ENCODE measurements around the gene RNF213.

The RNF213 gene

DNA sequence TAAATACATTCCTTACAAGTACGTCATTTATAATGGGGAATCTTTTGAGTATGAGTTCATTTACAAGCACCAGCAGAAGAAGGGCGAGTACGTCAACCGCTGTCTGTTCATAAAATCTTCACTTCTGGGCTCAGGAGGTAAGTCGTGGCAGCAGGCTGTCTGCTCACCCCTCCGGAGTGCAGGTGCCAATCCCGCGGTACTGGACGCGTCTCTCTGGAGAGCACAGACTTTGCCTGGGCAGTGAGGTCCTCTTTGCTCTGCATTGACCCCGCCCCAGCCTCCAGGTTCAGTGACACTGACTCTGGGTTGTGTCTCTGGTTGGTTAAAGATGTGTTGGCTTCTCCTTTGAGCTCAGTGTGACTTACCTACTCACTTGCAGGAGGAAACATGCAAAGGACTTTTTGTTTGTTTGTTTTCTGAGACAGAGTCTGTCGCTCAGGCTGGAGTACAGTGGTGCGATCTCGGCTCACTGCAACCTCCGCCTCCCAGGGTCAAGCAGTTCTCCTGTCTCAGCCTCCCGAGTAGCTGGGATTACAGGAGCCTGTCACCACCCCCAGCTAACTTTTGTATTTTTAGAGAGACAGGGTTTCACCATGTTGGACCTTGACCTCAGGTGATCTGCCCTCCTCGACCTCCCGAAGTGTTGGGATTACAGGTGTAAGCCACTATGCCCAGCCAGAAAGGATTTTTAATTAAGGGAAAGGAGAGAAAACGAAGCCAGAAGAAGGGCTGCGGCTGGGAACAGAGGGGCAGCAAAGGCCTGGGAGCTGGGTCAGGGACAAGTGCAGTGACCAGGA, 31.2 kb downstream of the RNF213 start:
- Histone ChIP-seq H3K36me3 (ENCODE audit: control insufficient read depth in 2 of 2, insufficient read depth in 1 of 2, low read length in 2 of 2) (peaks cover 23 to 82% of the 10 kb centered on the region in 2 experiments), H3K4me1 (ENCODE audit: control insufficient read depth, insufficient read depth, low read length) (no peaks in the 10 kb centered on the region), H3K27ac (ENCODE audit: extremely low read depth, low read depth, low read length) (no peak overlapping the region), H3K4me3 (ENCODE audit: low read depth, low read length) (no peak overlapping the region), H3K9me3 (ENCODE audit: control insufficient read depth, insufficient read depth, low read depth, low read length) (no peaks in the 10 kb centered on the region)
- TF ChIP-seq PRDM1 (tag by site-specific recombination; IDR thresholded peaks at IDR 0.05) = no peak
- CTCF ChIA-PET = interaction anchor here (1.2 kb wide), 1 partner anchor 210 kb away, joined by 4 read pairs; no protein-coding TSS in a partner anchor
- POLR2A ChIA-PET = no interaction called here

DNA sequence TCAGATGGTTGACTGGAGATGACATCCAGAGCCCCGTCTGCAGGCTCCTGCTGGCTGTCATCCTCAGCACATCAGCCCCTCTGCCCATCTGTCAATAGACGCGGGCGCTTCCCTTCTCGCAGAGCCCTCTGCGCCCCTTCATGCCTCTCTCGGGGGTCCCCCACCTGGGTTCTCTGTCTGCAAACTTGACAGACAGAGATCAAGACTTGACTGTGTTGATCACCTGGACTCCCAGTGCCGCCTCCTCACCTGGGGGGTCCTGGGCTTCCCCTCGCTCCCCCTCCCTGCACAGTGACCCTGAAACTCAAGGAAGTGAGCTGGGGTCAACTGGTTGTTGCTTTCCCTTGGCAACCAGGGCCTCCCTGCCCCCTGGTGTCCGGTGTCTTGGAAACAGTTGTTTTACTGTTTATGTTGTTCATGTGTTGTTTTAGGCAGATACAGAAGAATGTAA, 31.9 kb downstream of the RNF213 start:
- no peak overlapping the region for H3K4me3 ChIP-seq (ENCODE audit: low read depth, low read length)
- POLR2A ChIA-PET = no interaction called here
- CTCF ChIA-PET = interaction anchor here (1.2 kb wide), 1 partner anchor 210 kb away, joined by 4 read pairs; no protein-coding TSS in a partner anchor
- H3K36me3 ChIP-seq (ENCODE audit: control insufficient read depth in 2 of 2, insufficient read depth in 1 of 2, low read length in 2 of 2) = peaks cover 23 to 82% of the 10 kb centered on the region in 2 experiments
- no peak overlapping the region for H3K27ac ChIP-seq (ENCODE audit: extremely low read depth, low read depth, low read length)
- TF ChIP-seq YY1 (tag by site-specific recombination; IDR thresholded peaks at IDR 0.05) (no peak), TCF7L2 (IDR thresholded peaks at IDR 0.05; ENCODE audit: borderline replicate concordance, low read depth, low read length) (no peak), ZNF302 (tag by site-specific recombination; IDR thresholded peaks at IDR 0.05; ENCODE audit: low read depth) (no peak), OVOL3 (tag by site-specific recombination; IDR thresholded peaks at IDR 0.05) (no peak), ZNF398 (tag by site-specific recombination; IDR thresholded peaks at IDR 0.05) (no peak), ZNF843 (tag by site-specific recombination; IDR thresholded peaks at IDR 0.05) (no peak)
- no peaks in the 10 kb centered on the region for H3K4me1 ChIP-seq (ENCODE audit: control insufficient read depth, insufficient read depth, low read length)
- no peaks in the 10 kb centered on the region for H3K9me3 ChIP-seq (ENCODE audit: control insufficient read depth, insufficient read depth, low read depth, low read length)

- Histone ChIP-seq H3K27ac (ENCODE audit: extremely low read depth, low read depth, low read length) (no peak overlapping the region), H3K36me3 (ENCODE audit: control insufficient read depth in 2 of 2, insufficient read depth in 1 of 2, low read length in 2 of 2) (peaks cover 31 to 81% of the 10 kb centered on the region in 2 experiments), H3K4me1 (ENCODE audit: control insufficient read depth, insufficient read depth, low read length) (no peaks in the 10 kb centered on the region), H3K4me3 (ENCODE audit: low read depth, low read length) (no peak overlapping the region), H3K9me3 (ENCODE audit: control insufficient read depth, insufficient read depth, low read depth, low read length) (no peaks in the 10 kb centered on the region)
- CTCF ChIA-PET = interaction anchor here (0.5 kb wide), 1 partner anchor 14 kb away, joined by 8 read pairs; no protein-coding TSS in a partner anchor
- POLR2A ChIA-PET = no interaction called here
- TF ChIP-seq ZNF10 (tag by site-specific recombination; IDR thresholded peaks at IDR 0.05) (no peak), ZNF747 (tag by site-specific recombination; IDR thresholded peaks at IDR 0.05) (no peak), ZNF211 (tag by site-specific recombination; IDR thresholded peaks at IDR 0.05; ENCODE audit: low read depth) (no peak), ZBTB8A (tag by site-specific recombination; IDR thresholded peaks at IDR 0.05) (no peak), ZNF639 (tag by site-specific recombination; IDR thresholded peaks at IDR 0.05) (no peak), KLF7 (tag by site-specific recombination; IDR thresholded peaks at IDR 0.05; ENCODE audit: borderline replicate concordance) (no peak), ZBTB1 (tag by site-specific recombination; IDR thresholded peaks at IDR 0.05) (no peak), ZFHX2 (tag by site-specific recombination; conservative IDR thresholded peaks at IDR 0.05) (no peak), KLF10 (tag by site-specific recombination; IDR thresholded peaks at IDR 0.05) (no peak), PRDM1 (tag by site-specific recombination; IDR thresholded peaks at IDR 0.05) (no peak), ZNF174 (tag by site-specific recombination; IDR thresholded peaks at IDR 0.05) (no peak), KLF9 (tag by site-specific recombination; IDR thresholded peaks at IDR 0.05; ENCODE audit: low read depth) (no peak), ZNF843 (tag by site-specific recombination; IDR thresholded peaks at IDR 0.05) (no peak), ZNF707 (tag by site-specific recombination; IDR thresholded peaks at IDR 0.05) (no peak), FEZF1 (tag by site-specific recombination; IDR thresholded peaks at IDR 0.05) (no peak)
- TF ChIP-seq, protein P1, sequence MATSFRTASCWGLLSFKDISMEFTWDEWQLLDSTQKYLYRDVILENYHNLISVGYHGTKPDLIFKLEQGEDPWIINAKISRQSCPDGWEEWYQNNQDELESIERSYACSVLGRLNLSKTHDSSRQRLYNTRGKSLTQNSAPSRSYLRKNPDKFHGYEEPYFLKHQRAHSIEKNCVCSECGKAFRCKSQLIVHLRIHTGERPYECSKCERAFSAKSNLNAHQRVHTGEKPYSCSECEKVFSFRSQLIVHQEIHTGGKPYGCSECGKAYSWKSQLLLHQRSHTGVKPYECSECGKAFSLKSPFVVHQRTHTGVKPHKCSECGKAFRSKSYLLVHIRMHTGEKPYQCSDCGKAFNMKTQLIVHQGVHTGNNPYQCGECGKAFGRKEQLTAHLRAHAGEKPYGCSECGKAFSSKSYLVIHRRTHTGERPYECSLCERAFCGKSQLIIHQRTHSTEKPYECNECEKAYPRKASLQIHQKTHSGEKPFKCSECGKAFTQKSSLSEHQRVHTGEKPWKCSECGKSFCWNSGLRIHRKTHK (tag by site-specific recombination; IDR thresholded peaks at IDR 0.05) = no peak
- TF ChIP-seq, protein P2, sequence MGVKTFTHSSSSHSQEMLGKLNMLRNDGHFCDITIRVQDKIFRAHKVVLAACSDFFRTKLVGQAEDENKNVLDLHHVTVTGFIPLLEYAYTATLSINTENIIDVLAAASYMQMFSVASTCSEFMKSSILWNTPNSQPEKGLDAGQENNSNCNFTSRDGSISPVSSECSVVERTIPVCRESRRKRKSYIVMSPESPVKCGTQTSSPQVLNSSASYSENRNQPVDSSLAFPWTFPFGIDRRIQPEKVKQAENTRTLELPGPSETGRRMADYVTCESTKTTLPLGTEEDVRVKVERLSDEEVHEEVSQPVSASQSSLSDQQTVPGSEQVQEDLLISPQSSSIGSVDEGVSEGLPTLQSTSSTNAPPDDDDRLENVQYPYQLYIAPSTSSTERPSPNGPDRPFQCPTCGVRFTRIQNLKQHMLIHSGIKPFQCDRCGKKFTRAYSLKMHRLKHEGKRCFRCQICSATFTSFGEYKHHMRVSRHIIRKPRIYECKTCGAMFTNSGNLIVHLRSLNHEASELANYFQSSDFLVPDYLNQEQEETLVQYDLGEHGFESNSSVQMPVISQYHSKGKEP (tag by site-specific recombination; IDR thresholded peaks at IDR 0.05) = no peak
Measured at GRCh38 chr17:80294210-80294609, 33.6 kb downstream of the RNF213 start.

Data from HEK293 (cell line).